ENCODE measurements around the gene IQGAP3. TPM values are rescaled to one million over a fixed set of nuclear protein-coding genes. Genes with fewer than 3 reads are reported as not detected.

Gene IQGAP3
- total RNA-seq, 1 experiment from 2014 or later = 25.6 TPM

DNA sequence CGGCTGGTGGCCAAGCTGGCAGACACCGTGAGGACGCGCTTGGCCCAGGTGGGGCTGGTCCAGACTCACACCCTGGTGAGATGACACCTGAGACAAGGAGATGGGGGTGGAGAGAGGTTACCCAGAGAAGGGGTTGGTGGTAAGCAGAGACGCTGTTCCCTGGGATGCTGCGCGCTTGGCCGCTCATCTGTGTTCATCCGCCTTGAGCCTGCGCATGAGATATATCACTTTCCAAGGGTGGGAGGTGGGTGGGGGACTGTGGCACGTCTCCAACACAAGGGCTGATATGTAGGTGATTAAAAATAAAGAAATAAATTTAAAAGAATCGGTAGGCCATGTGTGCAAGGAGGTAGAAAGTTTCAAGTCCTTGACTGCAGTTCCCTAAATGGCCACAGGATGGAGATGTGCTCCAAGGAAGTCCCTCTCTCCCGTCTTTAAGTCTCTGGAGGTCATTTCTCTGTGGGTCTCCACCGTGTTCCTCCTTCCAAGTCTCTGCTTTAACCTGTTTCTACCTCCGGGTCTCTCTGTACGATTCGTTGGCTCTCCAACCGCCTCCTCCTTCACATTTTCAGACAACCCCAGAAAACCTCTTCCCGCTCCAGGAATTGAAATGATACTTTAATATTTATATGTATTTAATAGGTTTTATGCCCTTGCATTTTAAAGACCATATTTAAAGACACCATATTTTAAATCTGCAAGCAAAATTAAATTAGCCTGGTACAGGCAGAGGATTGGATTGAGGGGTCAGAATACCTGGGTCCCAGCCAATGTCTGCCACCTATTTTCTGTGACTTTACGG, 11.7 kb upstream of the IQGAP3 start:
- TF ChIP-seq POLR2AphosphoS5 (IDR thresholded peaks at IDR 0.05; ENCODE audit: low read depth, low read length) = no peak
- TF ChIP-seq, protein P1, sequence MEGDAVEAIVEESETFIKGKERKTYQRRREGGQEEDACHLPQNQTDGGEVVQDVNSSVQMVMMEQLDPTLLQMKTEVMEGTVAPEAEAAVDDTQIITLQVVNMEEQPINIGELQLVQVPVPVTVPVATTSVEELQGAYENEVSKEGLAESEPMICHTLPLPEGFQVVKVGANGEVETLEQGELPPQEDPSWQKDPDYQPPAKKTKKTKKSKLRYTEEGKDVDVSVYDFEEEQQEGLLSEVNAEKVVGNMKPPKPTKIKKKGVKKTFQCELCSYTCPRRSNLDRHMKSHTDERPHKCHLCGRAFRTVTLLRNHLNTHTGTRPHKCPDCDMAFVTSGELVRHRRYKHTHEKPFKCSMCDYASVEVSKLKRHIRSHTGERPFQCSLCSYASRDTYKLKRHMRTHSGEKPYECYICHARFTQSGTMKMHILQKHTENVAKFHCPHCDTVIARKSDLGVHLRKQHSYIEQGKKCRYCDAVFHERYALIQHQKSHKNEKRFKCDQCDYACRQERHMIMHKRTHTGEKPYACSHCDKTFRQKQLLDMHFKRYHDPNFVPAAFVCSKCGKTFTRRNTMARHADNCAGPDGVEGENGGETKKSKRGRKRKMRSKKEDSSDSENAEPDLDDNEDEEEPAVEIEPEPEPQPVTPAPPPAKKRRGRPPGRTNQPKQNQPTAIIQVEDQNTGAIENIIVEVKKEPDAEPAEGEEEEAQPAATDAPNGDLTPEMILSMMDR (IDR thresholded peaks at IDR 0.05) = peak; percentile 91
- in situ Hi-C loops (cut with HindIII; ENCODE audit: low pct_unique_long_range_greater_than_20kb, low sequenced_read_pairs) (no loop called here), intact Hi-C loops (cut with micrococcal nuclease; ENCODE audit: unreplicated experiment) (no loop called here)
- no TSS peak for BruUV-seq (replicated peaks)
- Histone ChIP-seq H3K36me3 (ENCODE audit: control insufficient read depth, insufficient read depth, low read length) (no peaks in the 10 kb centered on the region), H3K27ac (ENCODE audit: low read length) (no peak overlapping the region), H3K4me3 (ENCODE audit: low read depth in 2 of 2, low read length in 2 of 2) (no peak overlapping the region), H3K4me1 (ENCODE audit: control insufficient read depth, insufficient read depth, low read length) (peaks cover 19% of the 10 kb centered on the region), H3K9me3 (ENCODE audit: control insufficient read depth, insufficient read depth, low read depth, low read length) (no peaks in the 10 kb centered on the region), H3K27me3 (ENCODE audit: control insufficient read depth, insufficient read depth, low read length) (no peaks in the 10 kb centered on the region)
- POLR2A ChIA-PET = no interaction called here
- ATAC-seq = peak; percentile 74
- DNase-seq (ENCODE audit: low read depth, low spot score) = no peak
- CTCF ChIA-PET = interaction anchor here (0.5 to 0.7 kb wide), 3 partner anchors 40 to 130 kb away, joined by 3 to 6 read pairs (median 4); no protein-coding TSS in a partner anchor

DNA sequence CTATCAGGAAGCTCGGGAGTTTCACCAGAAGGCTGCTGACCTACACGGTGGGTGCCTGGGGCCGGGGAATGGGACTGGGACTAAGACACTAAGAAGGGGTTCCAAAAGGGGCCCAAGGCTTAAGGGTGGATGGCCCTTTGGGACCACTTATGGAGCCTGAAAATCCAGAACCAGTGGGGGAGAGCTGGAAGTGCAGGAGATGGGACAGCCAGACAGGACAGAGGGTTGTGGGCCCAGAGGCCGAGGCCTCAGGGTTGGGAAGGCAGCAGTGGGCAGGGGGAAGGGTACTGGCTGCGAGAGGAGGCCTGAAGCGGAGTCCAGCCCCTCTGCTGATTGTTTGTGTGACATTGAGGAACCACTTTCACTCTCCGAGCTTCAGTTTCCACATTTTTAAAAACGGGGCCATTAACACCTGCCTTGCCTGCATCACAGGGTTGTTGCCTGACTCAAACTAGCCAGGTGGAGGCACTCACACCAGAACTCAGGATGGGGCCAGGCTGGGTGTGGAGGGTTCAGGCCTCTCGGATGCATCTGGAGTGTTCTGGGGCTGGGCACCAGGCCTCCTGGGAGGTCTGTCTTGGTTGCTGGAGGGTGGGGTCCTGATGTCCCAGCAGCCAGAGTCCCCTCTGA, 10.1 kb upstream of the IQGAP3 start:
- BruUV-seq (replicated peaks) = no TSS peak
- Histone ChIP-seq H3K27ac (ENCODE audit: low read length) (no peak overlapping the region), H3K27me3 (ENCODE audit: control insufficient read depth, insufficient read depth, low read length) (no peaks in the 10 kb centered on the region), H3K36me3 (ENCODE audit: control insufficient read depth, insufficient read depth, low read length) (no peaks in the 10 kb centered on the region), H3K4me3 (ENCODE audit: low read depth in 2 of 2, low read length in 2 of 2) (no peak overlapping the region), H3K4me1 (ENCODE audit: control insufficient read depth, insufficient read depth, low read length) (peaks cover 13% of the 10 kb centered on the region), H3K9me3 (ENCODE audit: control insufficient read depth, insufficient read depth, low read depth, low read length) (no peaks in the 10 kb centered on the region)
- intact Hi-C loops (cut with micrococcal nuclease; ENCODE audit: unreplicated experiment) (no loop called here), in situ Hi-C loops (cut with HindIII; ENCODE audit: low pct_unique_long_range_greater_than_20kb, low sequenced_read_pairs) (no loop called here)
- ChIA-PET CTCF (interaction anchor here (0.6 kb wide), 1 partner anchor 78 kb away, joined by 4 read pairs; no protein-coding TSS in a partner anchor), POLR2A (no interaction called here)
- DNase-seq (ENCODE audit: low read depth, low spot score) (no peak), ATAC-seq (no peak)
- TF ChIP-seq, protein P1 (IDR thresholded peaks at IDR 0.05) = no peak
- TF ChIP-seq POLR2AphosphoS5 (IDR thresholded peaks at IDR 0.05; ENCODE audit: low read depth, low read length) (no peak), SIN3A (IDR thresholded peaks at IDR 0.05; ENCODE audit: borderline replicate concordance, insufficient read depth, low read depth, low read length) (no peak), TCF7L2 (IDR thresholded peaks at IDR 0.05; ENCODE audit: low read depth, low read length) (no peak)
- TF ChIP-seq, protein P2, sequence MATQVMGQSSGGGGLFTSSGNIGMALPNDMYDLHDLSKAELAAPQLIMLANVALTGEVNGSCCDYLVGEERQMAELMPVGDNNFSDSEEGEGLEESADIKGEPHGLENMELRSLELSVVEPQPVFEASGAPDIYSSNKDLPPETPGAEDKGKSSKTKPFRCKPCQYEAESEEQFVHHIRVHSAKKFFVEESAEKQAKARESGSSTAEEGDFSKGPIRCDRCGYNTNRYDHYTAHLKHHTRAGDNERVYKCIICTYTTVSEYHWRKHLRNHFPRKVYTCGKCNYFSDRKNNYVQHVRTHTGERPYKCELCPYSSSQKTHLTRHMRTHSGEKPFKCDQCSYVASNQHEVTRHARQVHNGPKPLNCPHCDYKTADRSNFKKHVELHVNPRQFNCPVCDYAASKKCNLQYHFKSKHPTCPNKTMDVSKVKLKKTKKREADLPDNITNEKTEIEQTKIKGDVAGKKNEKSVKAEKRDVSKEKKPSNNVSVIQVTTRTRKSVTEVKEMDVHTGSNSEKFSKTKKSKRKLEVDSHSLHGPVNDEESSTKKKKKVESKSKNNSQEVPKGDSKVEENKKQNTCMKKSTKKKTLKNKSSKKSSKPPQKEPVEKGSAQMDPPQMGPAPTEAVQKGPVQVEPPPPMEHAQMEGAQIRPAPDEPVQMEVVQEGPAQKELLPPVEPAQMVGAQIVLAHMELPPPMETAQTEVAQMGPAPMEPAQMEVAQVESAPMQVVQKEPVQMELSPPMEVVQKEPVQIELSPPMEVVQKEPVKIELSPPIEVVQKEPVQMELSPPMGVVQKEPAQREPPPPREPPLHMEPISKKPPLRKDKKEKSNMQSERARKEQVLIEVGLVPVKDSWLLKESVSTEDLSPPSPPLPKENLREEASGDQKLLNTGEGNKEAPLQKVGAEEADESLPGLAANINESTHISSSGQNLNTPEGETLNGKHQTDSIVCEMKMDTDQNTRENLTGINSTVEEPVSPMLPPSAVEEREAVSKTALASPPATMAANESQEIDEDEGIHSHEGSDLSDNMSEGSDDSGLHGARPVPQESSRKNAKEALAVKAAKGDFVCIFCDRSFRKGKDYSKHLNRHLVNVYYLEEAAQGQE (IDR thresholded peaks at IDR 0.05; ENCODE audit: insufficient read depth in 1 of 2, low read depth in 2 of 2, low read length in 1 of 2) = no peak
